Trophoblast cell (in vitro differentiated cells and primary cell): Measurements from ENCODE around the gene SEMA6A.

Source experiments
- DNase-seq, 2 donors: peaks; one replicate each; pipeline ENCODE4 v3.0.0-alpha.2; 2016
- H2AFZ ChIP-seq: 2 replicates; pipeline ENCODE4 v1.6.1; 2013; ENCODE audit warnings: low read length, moderate library complexity, mild to moderate bottlenecking; ENCODE audit not compliant: insufficient read depth, poor library complexity
- H2AK5ac ChIP-seq: 2 replicates; pipeline ENCODE4 v1.6.1; 2013; ENCODE audit warnings: mild to moderate bottlenecking, low read length
- H2BK120ac ChIP-seq: 2 replicates; pipeline ENCODE4 v1.6.1; 2013; ENCODE audit warnings: low read length, mild to moderate bottlenecking, moderate library complexity; ENCODE audit not compliant: insufficient read depth, poor library complexity
- H2BK12ac ChIP-seq: 2 replicates; pipeline ENCODE4 v1.6.1; 2013; ENCODE audit warnings: mild to moderate bottlenecking, low read length, moderate library complexity
- H2BK5ac ChIP-seq: 2 replicates; pipeline ENCODE4 v1.6.1; 2013; ENCODE audit warnings: low read length, low read depth, moderate library complexity, mild to moderate bottlenecking; ENCODE audit not compliant: poor library complexity
- H3K14ac ChIP-seq: 2 replicates; pipeline ENCODE4 v1.6.1; 2013; ENCODE audit warnings: mild to moderate bottlenecking, low read length
- H3K18ac ChIP-seq: 2 replicates; pipeline ENCODE4 v1.6.1; 2013; ENCODE audit warnings: mild to moderate bottlenecking, low read length
- H3K23ac ChIP-seq: 2 replicates; pipeline ENCODE4 v1.6.1; 2013; ENCODE audit warnings: low read length
- H3K27ac ChIP-seq: 2 replicates; pipeline ENCODE4 v1.5.1; 2013; ENCODE audit warnings: low read depth, mild to moderate bottlenecking, inconsistent platforms, low read length, moderate library complexity
- H3K27me3 ChIP-seq: 2 replicates; pipeline ENCODE4 v1.6.1; 2013; ENCODE audit warnings: inconsistent platforms, mild to moderate bottlenecking, low read length, moderate library complexity; ENCODE audit not compliant: insufficient read depth
- H3K36me3 ChIP-seq, 2 experiments: 1 replicate in 1 of 2; 2 replicates in 1 of 2; pipeline ENCODE4 v1.6.1; 2013; ENCODE audit warnings: low read length in 2 of 2, mild to moderate bottlenecking in 2 of 2, moderate library complexity in 1 of 2; ENCODE audit not compliant: insufficient read depth in 2 of 2, control insufficient read depth in 1 of 2
- H3K4ac ChIP-seq: 2 replicates; pipeline ENCODE4 v1.6.1; 2013; ENCODE audit warnings: low read depth, mild to moderate bottlenecking, low read length, moderate library complexity
- H3K4me1 ChIP-seq, 2 experiments: 1 replicate in 1 of 2; 2 replicates in 1 of 2; pipeline ENCODE4 v1.6.1; 2013; ENCODE audit warnings: low read length in 2 of 2, mild to moderate bottlenecking in 2 of 2, moderate library complexity in 1 of 2; ENCODE audit not compliant: insufficient read depth in 2 of 2, control insufficient read depth in 1 of 2
- H3K4me2 ChIP-seq: 2 replicates; pipeline ENCODE4 v1.6.1; 2013; ENCODE audit warnings: inconsistent platforms, mild to moderate bottlenecking, low read length, moderate library complexity
- H3K4me3 ChIP-seq: 2 replicates; pipeline ENCODE4 v1.5.1; 2013; ENCODE audit warnings: mild to moderate bottlenecking, low read depth, low read length, inconsistent platforms
- H3K79me1 ChIP-seq: one replicate; pipeline ENCODE4 v1.6.1; 2013; ENCODE audit warnings: low read length
- H3K79me2 ChIP-seq: 2 replicates; pipeline ENCODE4 v1.6.1; 2013; ENCODE audit warnings: low read length, mild to moderate bottlenecking; ENCODE audit not compliant: control insufficient read depth, insufficient read depth, poor library complexity
- H3K9ac ChIP-seq: 2 replicates; pipeline ENCODE4 v1.6.1; 2013; ENCODE audit warnings: mild to moderate bottlenecking, low read length
- H3K9me3 ChIP-seq: 2 replicates; pipeline ENCODE4 v1.6.1; 2013; ENCODE audit warnings: low read depth, mild to moderate bottlenecking, control low read depth, inconsistent platforms, low read length; ENCODE audit not compliant: insufficient read depth
- H4K12ac ChIP-seq: 2 replicates; pipeline ENCODE4 v1.6.1; 2013; ENCODE audit warnings: low read depth, mild to moderate bottlenecking, low read length, moderate library complexity
- H4K8ac ChIP-seq: 2 replicates; pipeline ENCODE4 v1.6.1; 2013; ENCODE audit warnings: low read depth, mild to moderate bottlenecking, low read length, moderate library complexity
- H4K91ac ChIP-seq: one replicate; pipeline ENCODE4 v1.6.1; 2013; ENCODE audit warnings: low read depth, mild to moderate bottlenecking, low read length, moderate library complexity
- WGBS: extraction: QIAGEN DNeasy Blood & Tissue Kit; methylation state at CpG from one replicate; pipeline ENCODE4 v1.1.7; 2013; ENCODE audit warnings: missing lambda C conversion rate; ENCODE audit not compliant: insufficient read length, insufficient coverage; ENCODE audit errors: extremely low coverage; 5-methylcytosine and 5-hydroxymethylcytosine counted together

SEMA6A gene

GRCh38 chr5:116616876-116617275, 42.3 kb upstream of the SEMA6A start:
- H3K4me1 ChIP-seq: no peaks in the 10 kb centered on the region
- no peak overlapping the region for H2BK12ac ChIP-seq
- H3K4ac ChIP-seq: no peak overlapping the region
- DNase-seq: no peak
- no peak overlapping the region for H3K14ac ChIP-seq
- no CpG with 5 or more reads among the region's 1 CpG for WGBS
- H3K36me3 ChIP-seq: no peaks in the 10 kb centered on the region
- no peaks in the 10 kb centered on the region for H3K9me3 ChIP-seq
- H3K9ac ChIP-seq: no peak overlapping the region
- no peaks in the 10 kb centered on the region for H3K79me2 ChIP-seq
- H3K4me3 ChIP-seq: no peak overlapping the region
- H4K8ac ChIP-seq: no peak overlapping the region
- no peak overlapping the region for H3K18ac ChIP-seq
- H2AFZ ChIP-seq: no peak overlapping the region
- H4K12ac ChIP-seq: no peak overlapping the region
- H3K4me2 ChIP-seq: no peak overlapping the region
- no peak overlapping the region for H3K23ac ChIP-seq
- no peak overlapping the region for H4K91ac ChIP-seq
- no peak overlapping the region for H3K27ac ChIP-seq
- H2BK120ac ChIP-seq: no peak overlapping the region
- no peaks in the 10 kb centered on the region for H3K27me3 ChIP-seq
- no peak overlapping the region for H2BK5ac ChIP-seq
- no peak overlapping the region for H2AK5ac ChIP-seq
- no peaks in the 10 kb centered on the region for H3K79me1 ChIP-seq

DNA sequence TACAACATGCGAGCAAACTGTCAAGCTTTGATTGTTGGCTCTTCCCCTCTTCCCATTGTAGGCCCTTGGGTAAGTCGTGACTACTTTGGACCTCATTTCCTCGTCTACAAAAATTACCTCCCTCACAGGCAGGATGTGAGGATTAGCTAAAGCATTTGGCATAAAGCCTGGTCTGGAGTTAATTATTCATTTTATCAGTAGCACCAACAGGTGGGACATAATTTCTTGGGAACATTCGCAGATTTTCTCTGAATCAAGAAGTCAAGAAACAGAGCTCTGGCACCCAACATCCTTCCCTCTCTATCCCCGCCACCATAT, 39.9 kb upstream of the SEMA6A start:
- WGBS: no CpG with 5 or more reads among the region's 5 CpGs

GRCh38 chr5:116613445-116613844, 38.8 kb upstream of the SEMA6A start:
- no peak overlapping the region for H3K9ac ChIP-seq
- DNase-seq: no peak
- H3K79me1 ChIP-seq: no peaks in the 10 kb centered on the region
- H2BK12ac ChIP-seq: no peak overlapping the region
- no peak overlapping the region for H2BK120ac ChIP-seq
- no peak overlapping the region for H4K12ac ChIP-seq
- H4K91ac ChIP-seq: no peak overlapping the region
- no peaks in the 10 kb centered on the region for H3K4me1 ChIP-seq
- H4K8ac ChIP-seq: no peak overlapping the region
- no peak overlapping the region for H3K4me3 ChIP-seq
- H3K36me3 ChIP-seq: no peaks in the 10 kb centered on the region
- H3K14ac ChIP-seq: no peak overlapping the region
- H3K4ac ChIP-seq: no peak overlapping the region
- no peaks in the 10 kb centered on the region for H3K27me3 ChIP-seq
- no peak overlapping the region for H3K27ac ChIP-seq
- no peak overlapping the region for H2BK5ac ChIP-seq
- H3K23ac ChIP-seq: no peak overlapping the region
- no peak overlapping the region for H3K18ac ChIP-seq
- H2AK5ac ChIP-seq: no peak overlapping the region
- no peak overlapping the region for H3K4me2 ChIP-seq
- no CpG with 5 or more reads among the region's 1 CpG for WGBS
- H2AFZ ChIP-seq: no peak overlapping the region
- no peaks in the 10 kb centered on the region for H3K79me2 ChIP-seq
- no peaks in the 10 kb centered on the region for H3K9me3 ChIP-seq

More for the DNA sequence above, 39.9 kb upstream of the SEMA6A start:
- no peak overlapping the region for H3K18ac ChIP-seq
- H3K14ac ChIP-seq: no peak overlapping the region
- H2BK12ac ChIP-seq: no peak overlapping the region
- H3K79me1 ChIP-seq: no peaks in the 10 kb centered on the region
- H4K12ac ChIP-seq: no peak overlapping the region
- H3K9ac ChIP-seq: no peak overlapping the region
- no peak overlapping the region for H2BK120ac ChIP-seq
- no peak overlapping the region for H4K91ac ChIP-seq
- DNase-seq: no peak
- no peak overlapping the region for H3K4me3 ChIP-seq
- no peak overlapping the region for H3K4ac ChIP-seq
- H2BK5ac ChIP-seq: no peak overlapping the region
- H3K79me2 ChIP-seq: no peaks in the 10 kb centered on the region
- no peak overlapping the region for H3K4me2 ChIP-seq
- H3K4me1 ChIP-seq: no peaks in the 10 kb centered on the region
- H2AFZ ChIP-seq: no peak overlapping the region
- no peak overlapping the region for H4K8ac ChIP-seq
- no peaks in the 10 kb centered on the region for H3K27me3 ChIP-seq
- no peaks in the 10 kb centered on the region for H3K9me3 ChIP-seq
- H3K36me3 ChIP-seq: no peaks in the 10 kb centered on the region
- H3K27ac ChIP-seq: no peak overlapping the region
- no peak overlapping the region for H2AK5ac ChIP-seq
- no peak overlapping the region for H3K23ac ChIP-seq

DNA sequence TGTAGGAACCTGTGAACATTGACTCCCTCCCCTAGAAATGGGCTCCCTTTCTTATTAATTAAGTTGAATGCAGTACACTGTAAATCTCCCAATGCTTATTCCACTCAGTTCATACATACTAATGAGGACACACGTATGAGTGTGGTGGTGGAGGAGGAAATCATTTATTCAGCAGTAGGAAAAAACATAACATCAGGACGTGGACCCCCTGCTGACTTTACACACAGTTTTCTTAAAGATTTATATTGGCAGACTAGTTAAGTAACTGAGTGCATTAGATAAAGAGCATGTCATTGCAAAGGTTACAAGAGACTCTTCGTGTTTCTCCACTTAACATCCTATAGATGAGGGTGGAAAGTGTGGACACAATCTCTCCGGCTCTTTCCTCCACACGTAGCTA, 37.8 kb upstream of the SEMA6A start:
- Histone ChIP-seq H4K8ac (no peak overlapping the region), H3K27ac (no peak overlapping the region), H3K79me2 (no peaks in the 10 kb centered on the region), H2AFZ (no peak overlapping the region), H3K14ac (no peak overlapping the region), H2BK12ac (no peak overlapping the region), H4K91ac (no peak overlapping the region), H3K36me3 (no peaks in the 10 kb centered on the region), H3K4ac (no peak overlapping the region), H3K4me3 (no peak overlapping the region), H3K4me1 (no peaks in the 10 kb centered on the region), H2BK120ac (no peak overlapping the region), H3K23ac (no peak overlapping the region), H4K12ac (no peak overlapping the region), H3K27me3 (no peaks in the 10 kb centered on the region), H3K9me3 (no peaks in the 10 kb centered on the region), H3K79me1 (no peaks in the 10 kb centered on the region), H3K18ac (no peak overlapping the region), H3K9ac (no peak overlapping the region), H2BK5ac (no peak overlapping the region), H2AK5ac (no peak overlapping the region), H3K4me2 (no peak overlapping the region)
- DNase-seq: no peak
- no CpG with 5 or more reads among the region's 5 CpGs for WGBS
